ENCODE measurements around the gene MPDU1. TPM values are rescaled to one million over a fixed set of nuclear protein-coding genes. Genes with fewer than 3 reads are reported as not detected.

Gene MPDU1
- total RNA-seq, 1 experiment from 2014 or later = 73.1 TPM

DNA sequence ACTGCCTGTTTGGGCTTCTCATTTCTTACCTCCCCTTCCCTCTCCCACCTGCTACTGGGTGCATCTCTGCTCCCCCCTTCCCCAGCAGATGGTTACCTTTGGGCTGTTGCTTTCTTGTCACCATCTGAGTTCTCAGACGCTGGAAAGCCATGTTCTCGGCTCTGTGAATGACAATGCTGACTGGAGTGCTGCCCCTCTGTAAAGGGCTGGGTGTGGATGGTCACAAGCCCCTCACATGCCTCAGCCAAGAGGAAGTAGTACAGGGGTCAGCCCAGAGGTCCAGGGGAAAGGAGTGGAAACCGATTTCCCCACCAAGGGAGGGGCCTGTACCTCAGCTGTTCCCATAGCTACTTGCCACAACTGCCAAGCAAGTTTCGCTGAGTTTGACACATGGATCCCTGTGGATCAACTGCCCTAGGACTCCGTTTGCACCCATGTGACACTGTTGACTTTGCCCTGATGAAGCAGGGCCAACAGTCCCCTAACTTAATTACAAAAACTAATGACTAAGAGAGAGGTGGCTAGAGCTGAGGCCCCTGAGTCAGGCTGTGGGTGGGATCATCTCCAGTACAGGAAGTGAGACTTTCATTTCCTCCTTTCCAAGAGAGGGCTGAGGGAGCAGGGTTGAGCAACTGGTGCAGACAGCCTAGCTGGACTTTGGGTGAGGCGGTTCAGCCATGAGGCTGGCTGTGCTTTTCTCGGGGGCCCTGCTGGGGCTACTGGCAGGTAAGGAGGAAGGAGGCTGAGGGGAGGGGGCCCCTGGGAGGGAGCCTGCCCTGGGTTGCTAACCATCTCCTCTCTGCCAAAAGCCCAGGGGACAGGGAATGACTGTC lies 4.4 kb upstream of the MPDU1 start, which contains the start of gene CD68:
TSS of gene CD68 (plus strand) at position 638 of the 833 bp plus-strand sequence. CDS start at position 678, 40 bp downstream.
- Mint-ChIP-seq H3K4me3 (peak within 1 kb of the TSS; percentile 12 to 43), H3K27ac (peak within 1 kb of the TSS; percentile 62 to 98 (median 96)), H3K4me1 (peaks cover 52 to 58% of the 10 kb centered on the region in 2 experiments), H3K36me3 (ENCODE audit: insufficient read depth in 1 of 3, low read depth in 3 of 3) (peaks cover 45 to 66% (median 54%) of the 10 kb centered on the region in 3 experiments), H3K9me3 (peaks cover 0 to 3% of the 10 kb centered on the region in 2 experiments; a peak in 1 of 5 replicates), H3K27me3 (ENCODE audit: low read depth) (peaks cover 2% of the 10 kb centered on the region)
- Histone ChIP-seq H3K4me2 (ENCODE audit: insufficient read depth, insufficient read length, low read length) (no peak within 1 kb of the TSS), H3K4ac (ENCODE audit: low read depth, low read length) (no peak within 1 kb of the TSS), H3K79me1 (ENCODE audit: insufficient read depth, low read depth, low read length, poor library complexity, severe bottlenecking) (peaks cover 2% of the 10 kb centered on the region), H3K14ac (ENCODE audit: insufficient read depth, low read length) (no peak within 1 kb of the TSS), H2BK5ac (ENCODE audit: insufficient read length, low read length) (no peak within 1 kb of the TSS), H3K23me2 (ENCODE audit: insufficient read length, low read depth, low read length, poor library complexity, severe bottlenecking) (peaks cover 1% of the 10 kb centered on the region), H3K79me2 (ENCODE audit: insufficient read depth, low read length) (peaks cover 6% of the 10 kb centered on the region; the same call in 1 of the 2 replicates), H3K9me3 (ENCODE audit: control insufficient read depth, low read depth, low read length) (no peaks in the 10 kb centered on the region), H2BK20ac (ENCODE audit: low read depth, low read length, poor library complexity, severe bottlenecking) (no peak within 1 kb of the TSS), H2BK12ac (ENCODE audit: insufficient read length, low read depth, low read length) (no peak within 1 kb of the TSS), H4K20me1 (ENCODE audit: control insufficient read depth, insufficient read depth, insufficient read length) (no peaks in the 10 kb centered on the region), H3K9ac (ENCODE audit: extremely low read depth, insufficient read length, low read length) (no peak within 1 kb of the TSS), H3T11ph (ENCODE audit: low read length) (no peak within 1 kb of the TSS), H3K18ac (ENCODE audit: insufficient read length, low read depth, low read length) (no peak within 1 kb of the TSS), H3K27ac (ENCODE audit: insufficient read length, low read depth, low read length) (no peak within 1 kb of the TSS), H4K5ac (ENCODE audit: insufficient read length, low read depth, low read length) (no peak within 1 kb of the TSS), H3K4me1 (ENCODE audit: insufficient read depth, low read length) (0 out of 2 replicates have a peak, but pooled peaks cover 4% of the 10 kb centered on the region), H2BK15ac (ENCODE audit: low read depth, low read length) (no peak within 1 kb of the TSS), H4K8ac (replicated peaks; ENCODE audit: insufficient read length, low read depth, low read length) (no peak within 1 kb of the TSS), H2AK5ac (ENCODE audit: insufficient read length, low read length) (no peak within 1 kb of the TSS), H2AFZ (ENCODE audit: low read length) (no peak within 1 kb of the TSS), H3K27me3 (ENCODE audit: insufficient read depth, low read length) (no peaks in the 10 kb centered on the region), H2BK120ac (ENCODE audit: low read depth, low read length, poor library complexity, severe bottlenecking) (no peak within 1 kb of the TSS), H3K23ac (ENCODE audit: insufficient read length, low read depth, low read length) (no peak within 1 kb of the TSS), H3K56ac (ENCODE audit: insufficient read length, low read depth, low read length) (no peak within 1 kb of the TSS), H4K91ac (ENCODE audit: insufficient read length, low read depth, low read length) (no peak within 1 kb of the TSS)
- TF ChIP-seq, protein P1, sequence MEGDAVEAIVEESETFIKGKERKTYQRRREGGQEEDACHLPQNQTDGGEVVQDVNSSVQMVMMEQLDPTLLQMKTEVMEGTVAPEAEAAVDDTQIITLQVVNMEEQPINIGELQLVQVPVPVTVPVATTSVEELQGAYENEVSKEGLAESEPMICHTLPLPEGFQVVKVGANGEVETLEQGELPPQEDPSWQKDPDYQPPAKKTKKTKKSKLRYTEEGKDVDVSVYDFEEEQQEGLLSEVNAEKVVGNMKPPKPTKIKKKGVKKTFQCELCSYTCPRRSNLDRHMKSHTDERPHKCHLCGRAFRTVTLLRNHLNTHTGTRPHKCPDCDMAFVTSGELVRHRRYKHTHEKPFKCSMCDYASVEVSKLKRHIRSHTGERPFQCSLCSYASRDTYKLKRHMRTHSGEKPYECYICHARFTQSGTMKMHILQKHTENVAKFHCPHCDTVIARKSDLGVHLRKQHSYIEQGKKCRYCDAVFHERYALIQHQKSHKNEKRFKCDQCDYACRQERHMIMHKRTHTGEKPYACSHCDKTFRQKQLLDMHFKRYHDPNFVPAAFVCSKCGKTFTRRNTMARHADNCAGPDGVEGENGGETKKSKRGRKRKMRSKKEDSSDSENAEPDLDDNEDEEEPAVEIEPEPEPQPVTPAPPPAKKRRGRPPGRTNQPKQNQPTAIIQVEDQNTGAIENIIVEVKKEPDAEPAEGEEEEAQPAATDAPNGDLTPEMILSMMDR (conservative IDR thresholded peaks at IDR 0.05) = no peak
- DNase-seq = peak; percentile 89
- no CpG with 5 or more reads among the region's 7 CpGs for WGBS (ENCODE audit: extremely low coverage, insufficient read length, low lambda C conversion rate)
